H9 (cell line): ENCODE data around the gene FMC1. TPM values are rescaled to one million over a fixed set of nuclear protein-coding genes. Genes with fewer than 3 reads are reported as not detected.

Source experiments
- DNase-seq: peaks from one replicate; pipeline ENCODE4 v3.0.0-alpha.2; 2017
- H2AFZ ChIP-seq: one replicate; pipeline ENCODE4 v1.6.1; 2013; ENCODE audit warnings: mild to moderate bottlenecking, low read length, control low read depth, moderate library complexity
- H2AK5ac ChIP-seq: 2 replicates; pipeline ENCODE4 v1.6.1; 2013; ENCODE audit warnings: low read length, control low read depth, mixed read lengths; ENCODE audit not compliant: insufficient read length
- H2BK120ac ChIP-seq: one replicate; pipeline ENCODE4 v1.6.1; 2013; ENCODE audit warnings: low read depth, mild to moderate bottlenecking, low read length, control low read depth, inconsistent platforms; ENCODE audit not compliant: poor library complexity, severe bottlenecking
- H2BK12ac ChIP-seq: 2 replicates; pipeline ENCODE4 v1.6.1; 2013; ENCODE audit warnings: low read length, control low read depth, mixed read lengths, low read depth; ENCODE audit not compliant: insufficient read length
- H2BK15ac ChIP-seq: 2 replicates; pipeline ENCODE4 v1.6.1; 2013; ENCODE audit warnings: low read depth, low read length, control low read depth
- H2BK20ac ChIP-seq: one replicate; pipeline ENCODE4 v1.6.1; 2013; ENCODE audit warnings: low read depth, mild to moderate bottlenecking, low read length, control low read depth, inconsistent platforms; ENCODE audit not compliant: poor library complexity, severe bottlenecking
- H2BK5ac ChIP-seq: 2 replicates; pipeline ENCODE4 v1.6.1; 2013; ENCODE audit warnings: low read length, control low read depth, mixed read lengths; ENCODE audit not compliant: insufficient read length
- H3K14ac ChIP-seq: 2 replicates; pipeline ENCODE4 v1.6.1; 2013; ENCODE audit warnings: low read length, control low read depth; ENCODE audit not compliant: insufficient read depth
- H3K18ac ChIP-seq: 2 replicates; pipeline ENCODE4 v1.6.1; 2013; ENCODE audit warnings: low read depth, mild to moderate bottlenecking, mixed read lengths, low read length, control low read depth; ENCODE audit not compliant: insufficient read length
- H3K23ac ChIP-seq: 2 replicates; pipeline ENCODE4 v1.6.1; 2013; ENCODE audit warnings: low read length, control low read depth, mixed read lengths, low read depth; ENCODE audit not compliant: insufficient read length
- H3K23me2 ChIP-seq: 2 replicates; pipeline ENCODE4 v1.6.1; 2013; ENCODE audit warnings: low read depth, mild to moderate bottlenecking, mixed read lengths, low read length, control low read depth; ENCODE audit not compliant: insufficient read length, poor library complexity, severe bottlenecking
- H3K27ac ChIP-seq: 2 replicates; pipeline ENCODE4 v1.5.1; 2013; ENCODE audit warnings: low read length, control low read depth, mixed read lengths, low read depth; ENCODE audit not compliant: insufficient read length
- H3K27me3 ChIP-seq: 2 replicates; pipeline ENCODE4 v1.6.1; 2013; ENCODE audit warnings: low read length, control low read depth, inconsistent platforms; ENCODE audit not compliant: insufficient read depth
- H3K4ac ChIP-seq: 2 replicates; pipeline ENCODE4 v1.6.1; 2013; ENCODE audit warnings: low read depth, mild to moderate bottlenecking, control low read depth, inconsistent platforms, low read length, moderate library complexity
- H3K4me1 ChIP-seq: 2 replicates; pipeline ENCODE4 v1.6.1; 2013; ENCODE audit warnings: low read length, control low read depth, inconsistent platforms; ENCODE audit not compliant: insufficient read depth
- H3K4me2 ChIP-seq: 2 replicates; pipeline ENCODE4 v1.6.1; 2013; ENCODE audit warnings: low read length, control low read depth, mixed read lengths; ENCODE audit not compliant: insufficient read length, insufficient read depth
- H3K56ac ChIP-seq: 2 replicates; pipeline ENCODE4 v1.6.1; 2013; ENCODE audit warnings: low read depth, mild to moderate bottlenecking, mixed read lengths, low read length, control low read depth; ENCODE audit not compliant: insufficient read length
- H3K79me1 ChIP-seq: 2 replicates; pipeline ENCODE4 v1.6.1; 2013; ENCODE audit warnings: low read depth, mild to moderate bottlenecking, moderate library complexity, low read length, control low read depth, inconsistent platforms; ENCODE audit not compliant: insufficient read depth, poor library complexity, severe bottlenecking
- H3K79me2 ChIP-seq: 2 replicates; pipeline ENCODE4 v1.6.1; 2013; ENCODE audit warnings: low read length, control low read depth, inconsistent platforms; ENCODE audit not compliant: insufficient read depth
- H3K9ac ChIP-seq: 2 replicates; pipeline ENCODE4 v1.6.1; 2013; ENCODE audit warnings: low read length, control low read depth, mixed read lengths; ENCODE audit not compliant: insufficient read length; ENCODE audit errors: extremely low read depth
- H3K9me3 ChIP-seq: one replicate; pipeline ENCODE4 v1.6.1; 2013; ENCODE audit warnings: low read depth, low read length, inconsistent platforms; ENCODE audit not compliant: control insufficient read depth
- H3T11ph ChIP-seq: one replicate; pipeline ENCODE4 v1.6.1; 2013; ENCODE audit warnings: mild to moderate bottlenecking, low read length, control low read depth, inconsistent platforms
- H4K20me1 ChIP-seq: one replicate; pipeline ENCODE4 v1.6.1; 2013; ENCODE audit not compliant: control insufficient read depth, insufficient read length, insufficient read depth
- H4K5ac ChIP-seq: 2 replicates; pipeline ENCODE4 v1.6.1; 2013; ENCODE audit warnings: low read depth, mild to moderate bottlenecking, mixed read lengths, low read length, control low read depth; ENCODE audit not compliant: insufficient read length
- H4K8ac ChIP-seq: replicated peaks from 2 replicates; pipeline ENCODE4 v1.6.1; 2013; ENCODE audit warnings: low read length, control low read depth, mixed read lengths, low read depth; ENCODE audit not compliant: insufficient read length
- H4K91ac ChIP-seq: 2 replicates; pipeline ENCODE4 v1.6.1; 2013; ENCODE audit warnings: low read depth, mild to moderate bottlenecking, moderate library complexity, mixed read lengths, low read length, control low read depth; ENCODE audit not compliant: insufficient read length
- H3K27ac Mint-ChIP-seq, 3 experiments: 2 replicates in 2 of 3; 3 replicates in 1 of 3; pipeline ENCODE4 v1.8.0; 2020 to 2021; ENCODE audit warnings: mixed read lengths in 3 of 3, mild to moderate bottlenecking in 1 of 3, moderate library complexity in 1 of 3
- H3K27me3 Mint-ChIP-seq: 2 replicates; pipeline ENCODE4 v1.8.0; 2021; ENCODE audit warnings: low read depth, mild to moderate bottlenecking, moderate library complexity, mixed read lengths
- H3K36me3 Mint-ChIP-seq, 3 experiments: 2 replicates in 2 of 3; 3 replicates in 1 of 3; pipeline ENCODE4 v1.8.0; 2020 to 2021; ENCODE audit warnings: low read depth in 3 of 3, mixed read lengths in 3 of 3; ENCODE audit not compliant: insufficient read depth in 1 of 3
- H3K4me1 Mint-ChIP-seq, 2 experiments: 2 replicates each; pipeline ENCODE4 v1.8.0; 2020; ENCODE audit warnings: mixed read lengths in 2 of 2
- H3K4me3 Mint-ChIP-seq, 2 experiments: 2 replicates in 1 of 2; 3 replicates in 1 of 2; pipeline ENCODE4 v1.8.0; 2020 to 2021; ENCODE audit warnings: mild to moderate bottlenecking in 2 of 2, mixed read lengths in 2 of 2, moderate library complexity in 1 of 2
- H3K9me3 Mint-ChIP-seq, 2 experiments: 2 replicates in 1 of 2; 3 replicates in 1 of 2; pipeline ENCODE4 v1.8.0; 2020; ENCODE audit warnings: mild to moderate bottlenecking in 2 of 2, mixed read lengths in 2 of 2, moderate library complexity in 1 of 2
- CTCF ChIP-seq: fragments of 200-600 bp; sonication (generic); conservative IDR thresholded peaks from 3 replicates; pipeline ENCODE4 v1.8.0; 2021; ENCODE audit warnings: antibody characterized with exemption, mild to moderate bottlenecking
- WGBS: extraction: QIAGEN DNeasy Blood & Tissue Kit; methylation state at CpG from one replicate; pipeline ENCODE4 v1.1.7; 2013; ENCODE audit warnings: missing lambda C conversion rate, low lambda C conversion rate, mixed read lengths; ENCODE audit not compliant: insufficient read length; ENCODE audit errors: extremely low coverage; 5-methylcytosine and 5-hydroxymethylcytosine counted together
- total RNA-seq: library from RNA; stranded (reverse); gene quantifications from 2 replicates; pipeline ENCODE4 v1.2.1, GENCODE V29; 2021

Gene FMC1
- total RNA-seq, 1 experiment from 2014 or later = 10.9 TPM

- Histone ChIP-seq H3K9me3 (no peaks in the 10 kb centered on the region), H3K79me2 (peaks cover 31% of the 10 kb centered on the region; the same call in 1 of the 2 replicates), H2BK120ac (no peak overlapping the region), H3K4ac (no peak overlapping the region), H3K14ac (no peak overlapping the region), H3K27me3 (no peaks in the 10 kb centered on the region), H3K79me1 (no peaks in the 10 kb centered on the region), H4K5ac (no peak overlapping the region), H2BK5ac (no peak overlapping the region), H3K23me2 (peaks cover 6% of the 10 kb centered on the region), H3T11ph (no peak overlapping the region), H2AK5ac (no peak overlapping the region), H3K4me1 (no peaks in the 10 kb centered on the region), H3K4me2 (peak overlapping the region; percentile 24), H4K20me1 (no peaks in the 10 kb centered on the region), H2BK12ac (no peak overlapping the region), H4K91ac (no peak overlapping the region), H3K18ac (no peak overlapping the region), H3K27ac (no peak overlapping the region), H2BK20ac (no peak overlapping the region), H2AFZ (no peak overlapping the region), H2BK15ac (no peak overlapping the region), H3K9ac (peak overlapping the region; percentile 10), H4K8ac (no peak overlapping the region), H3K23ac (no peak overlapping the region), H3K56ac (no peak overlapping the region)
- no peak for DNase-seq
- no CpG with 5 or more reads among the region's 3 CpGs for WGBS
- TF ChIP-seq CTCF = no peak
- peaks cover 23 to 25% of the 10 kb centered on the region in 2 experiments for H3K4me1 Mint-ChIP-seq
- peak overlapping the region in 2 of 3 experiments; percentile 70; a peak in 1 of 7 replicates for H3K27ac Mint-ChIP-seq
- no peaks in the 10 kb centered on the region for H3K27me3 Mint-ChIP-seq
- H3K4me3 Mint-ChIP-seq = peak overlapping the region; percentile 30 to 66
- H3K9me3 Mint-ChIP-seq = no peaks in the 10 kb centered on the region; a peak in 1 of 5 replicates
- H3K36me3 Mint-ChIP-seq = peaks cover 3 to 20% (median 17%) of the 10 kb centered on the region in 3 experiments; a peak in 6 of 7 replicates
Observed at GRCh38 chr7:139362302-139362701, 21.2 kb downstream of the FMC1 start.
